NOMO-1 treated with DMSO at 0.1 percent for 48 hours (cell line): ENCODE data around the gene GPR22.

Experiments used
- DNase-seq: peaks from one replicate; lab custom pipeline; 2025; ENCODE audit not compliant: unreplicated experiment; lab: John Stamatoyannopoulos, UW

GPR22 gene

GRCh38 chr7:107469929-107470328, at the start of gene GPR22:
Gene GPR22, plus strand, starts transcription at chr7:107470057. Its CDS starts 4,004 bp downstream, at chr7:107474061.
- no peak for DNase-seq

- no peak for DNase-seq
These were observed 42.4 kb upstream of the GPR22 start for GRCh38 chr7:107427462-107427861.

GRCh38 chr7:107428642-107429041, 41.2 kb upstream of the GPR22 start:
- DNase-seq = no peak

- no peak for DNase-seq
These were observed 39.8 kb upstream of the GPR22 start for GRCh38 chr7:107430057-107430456.

GRCh38 chr7:107432261-107432660, 37.6 kb upstream of the GPR22 start:
- no peak for DNase-seq

GRCh38 chr7:107435749-107436148, 34.1 kb upstream of the GPR22 start:
- no peak for DNase-seq

- no peak for DNase-seq
These were observed 30.8 kb upstream of the GPR22 start for GRCh38 chr7:107439025-107439424.

- no peak for DNase-seq
These were observed 28.1 kb upstream of the GPR22 start for GRCh38 chr7:107441581-107442422.

- no peak for DNase-seq
These were observed 27.2 kb upstream of the GPR22 start for GRCh38 chr7:107442678-107443077.

GRCh38 chr7:107446531-107446930, 23.3 kb upstream of the GPR22 start:
- no peak for DNase-seq

GRCh38 chr7:107446988-107447387, 22.9 kb upstream of the GPR22 start:
- DNase-seq = no peak

- no peak for DNase-seq
These were observed 18.9 kb upstream of the GPR22 start for GRCh38 chr7:107450970-107451369.

GRCh38 chr7:107453388-107453787, 16.5 kb upstream of the GPR22 start:
- no peak for DNase-seq

GRCh38 chr7:107461938-107462533, 7.8 kb upstream of the GPR22 start:
- DNase-seq = no peak

GRCh38 chr7:107463139-107464078, 6.4 kb upstream of the GPR22 start:
- no peak for DNase-seq

GRCh38 chr7:107464666-107465226, 5.1 kb upstream of the GPR22 start:
- no peak for DNase-seq

- no peak for DNase-seq
These were observed 1.9 kb upstream of the GPR22 start for GRCh38 chr7:107467972-107468371.

GRCh38 chr7:107468824-107469223, 1.0 kb upstream of the GPR22 start:
- DNase-seq = no peak

GRCh38 chr7:107471292-107472070, 1.6 kb downstream of the GPR22 start:
- no peak for DNase-seq

- no peak for DNase-seq
These were observed 2.3 kb downstream of the GPR22 start for GRCh38 chr7:107472116-107472515.
